GM12878 (cell line): ENCODE data around the gene KIAA0930.

ENCODE experiments used
- FOXM1 ChIP-seq: IDR thresholded peaks from 2 replicates; pipeline ENCODE4 v1.6.1; 2012; ENCODE audit warnings: low read depth, mild to moderate bottlenecking, inconsistent platforms, low read length, moderate library complexity
- HDAC2 ChIP-seq: fragments of 200-600 bp; sonication (generic); IDR thresholded peaks from 2 replicates; pipeline ENCODE4 v1.6.1; 2017
- IRF5 ChIP-seq: fragments of 450-650 bp; IDR thresholded peaks from 2 replicates; pipeline ENCODE4 v1.6.1; 2017; ENCODE audit warnings: borderline replicate concordance
- NFXL1 ChIP-seq: fragments of 450-650 bp; IDR thresholded peaks from 2 replicates; pipeline ENCODE4 v1.6.1; 2017; ENCODE audit warnings: antibody characterized with exemption, mild to moderate bottlenecking, borderline replicate concordance
- POLR2A ChIP-seq: IDR thresholded peaks from 2 replicates; pipeline ENCODE4 v1.6.1; 2011; ENCODE audit warnings: low read depth, mild to moderate bottlenecking, low read length
- SREBF2 ChIP-seq: IDR thresholded peaks from 2 replicates; pipeline ENCODE4 v1.6.1; 2012; ENCODE audit warnings: mild to moderate bottlenecking, low read length

DNA sequence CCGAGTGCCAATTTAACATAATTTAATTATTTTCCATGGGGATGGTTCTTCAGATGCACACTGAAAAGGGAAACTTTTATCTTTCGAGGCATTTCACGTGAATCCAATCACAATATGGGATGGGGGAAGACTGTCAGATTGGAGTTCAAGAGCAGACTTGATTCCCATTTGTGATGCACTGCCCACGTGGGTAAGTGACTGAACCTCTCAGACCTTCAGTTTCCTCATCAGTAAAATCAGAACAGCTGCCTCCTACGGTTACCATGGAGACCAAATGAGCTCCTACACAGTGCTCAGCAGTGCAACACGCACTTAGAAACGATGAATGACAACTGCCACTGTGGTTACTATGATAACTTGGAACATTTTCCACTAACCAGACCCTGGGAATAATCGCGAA lies 21.7 kb downstream of the KIAA0930 start:
- TF ChIP-seq POLR2A (no peak), IRF5 (no peak), NFXL1 (no peak), SREBF2 (no peak), FOXM1 (no peak), HDAC2 (no peak)
